Calu3 (cell line): ENCODE measurements around the gene PANX3. TPM values are rescaled to one million over a fixed set of nuclear protein-coding genes. Genes with fewer than 3 reads are reported as not detected.

Source experiments
- BruUV-seq: library from RNA; stranded (reverse); fragments of 400-500 nt; replicated peaks from 2 replicates; lab custom pipeline; 2021; lab: Mats Ljungman, UMichigan
- CTCF ChIA-PET: fragments of 300-600 bp; sonication (Branson Sonifier 250); formaldehyde crosslinking; loops from one replicate; lab custom pipeline; 2022; ENCODE audit warnings: antibody characterized with exemption; lab: Charles Lee
- DNase-seq: peaks from one replicate; pipeline ENCODE4 v3.0.0; 2022
- H3K27ac Mint-ChIP-seq: one replicate; pipeline ENCODE4 v1.8.0; 2022; ENCODE audit warnings: mixed read lengths; ENCODE audit not compliant: unreplicated experiment
- H3K27me3 Mint-ChIP-seq: one replicate; pipeline ENCODE4 v1.8.0; 2022; ENCODE audit warnings: mixed read lengths; ENCODE audit not compliant: unreplicated experiment
- H3K36me3 Mint-ChIP-seq: one replicate; pipeline ENCODE4 v1.8.0; 2022; ENCODE audit warnings: mild to moderate bottlenecking, moderate library complexity, mixed read lengths; ENCODE audit not compliant: insufficient read depth, unreplicated experiment
- H3K4me1 Mint-ChIP-seq: one replicate; pipeline ENCODE4 v1.8.0; 2022; ENCODE audit warnings: mild to moderate bottlenecking, low read depth, mixed read lengths; ENCODE audit not compliant: unreplicated experiment
- H3K4me3 Mint-ChIP-seq: one replicate; pipeline ENCODE4 v1.8.0; 2022; ENCODE audit warnings: mild to moderate bottlenecking, low read depth, moderate library complexity, mixed read lengths; ENCODE audit not compliant: unreplicated experiment
- H3K9me3 Mint-ChIP-seq: one replicate; pipeline ENCODE4 v1.8.0; 2022; ENCODE audit warnings: low read depth, mixed read lengths; ENCODE audit not compliant: unreplicated experiment
- intact Hi-C: fragments of 100-400 bp; cut with micrococcal nuclease; formaldehyde crosslinking; loops from one replicate; pipeline ENCODE4 v1.10.0; 2022; ENCODE audit not compliant: unreplicated experiment
- total RNA-seq: library from RNA; stranded (reverse); gene quantifications from 2 replicates; pipeline ENCODE4 v1.2.3, GENCODE V29; 2022
- TF ChIP-seq, protein P1 (sequence below): fragments of 200-600 bp; IDR thresholded peaks from one replicate; pipeline ENCODE4 v1.8.0; 2022; ENCODE audit warnings: antibody characterized with exemption; ENCODE audit not compliant: unreplicated experiment

Gene PANX3
- total RNA-seq, 1 experiment from 2014 or later, result not detected

DNA sequence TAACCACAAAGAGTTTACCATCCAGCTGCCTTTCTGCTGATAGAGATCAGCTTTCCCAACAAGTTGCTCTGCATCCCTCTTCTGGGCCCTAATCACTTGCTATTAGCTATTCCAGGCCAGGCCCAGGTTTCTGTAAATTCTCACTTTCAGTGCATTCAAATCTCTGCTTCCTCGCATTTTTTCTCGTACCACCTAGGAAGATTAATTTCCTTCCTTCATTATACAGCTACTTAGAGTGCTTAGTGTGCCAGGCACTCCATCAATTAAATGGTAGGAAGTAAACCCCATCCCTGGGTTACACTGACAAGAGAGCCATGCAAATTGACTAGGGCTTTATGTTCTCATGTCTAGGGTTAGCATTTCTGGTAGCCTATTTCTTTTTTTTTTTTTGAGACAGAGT is 52.6 kb downstream of the PANX3 start:
- Mint-ChIP-seq H3K4me3 (no peak overlapping the region), H3K27ac (no peak overlapping the region), H3K4me1 (no peaks in the 10 kb centered on the region), H3K9me3 (no peaks in the 10 kb centered on the region), H3K27me3 (no peaks in the 10 kb centered on the region), H3K36me3 (no peaks in the 10 kb centered on the region)
- CTCF ChIA-PET, result interaction anchor here (0.7 kb wide), 1 partner anchor 366 kb away, joined by 5 read pairs; no protein-coding TSS in a partner anchor
- TF ChIP-seq, protein P1, sequence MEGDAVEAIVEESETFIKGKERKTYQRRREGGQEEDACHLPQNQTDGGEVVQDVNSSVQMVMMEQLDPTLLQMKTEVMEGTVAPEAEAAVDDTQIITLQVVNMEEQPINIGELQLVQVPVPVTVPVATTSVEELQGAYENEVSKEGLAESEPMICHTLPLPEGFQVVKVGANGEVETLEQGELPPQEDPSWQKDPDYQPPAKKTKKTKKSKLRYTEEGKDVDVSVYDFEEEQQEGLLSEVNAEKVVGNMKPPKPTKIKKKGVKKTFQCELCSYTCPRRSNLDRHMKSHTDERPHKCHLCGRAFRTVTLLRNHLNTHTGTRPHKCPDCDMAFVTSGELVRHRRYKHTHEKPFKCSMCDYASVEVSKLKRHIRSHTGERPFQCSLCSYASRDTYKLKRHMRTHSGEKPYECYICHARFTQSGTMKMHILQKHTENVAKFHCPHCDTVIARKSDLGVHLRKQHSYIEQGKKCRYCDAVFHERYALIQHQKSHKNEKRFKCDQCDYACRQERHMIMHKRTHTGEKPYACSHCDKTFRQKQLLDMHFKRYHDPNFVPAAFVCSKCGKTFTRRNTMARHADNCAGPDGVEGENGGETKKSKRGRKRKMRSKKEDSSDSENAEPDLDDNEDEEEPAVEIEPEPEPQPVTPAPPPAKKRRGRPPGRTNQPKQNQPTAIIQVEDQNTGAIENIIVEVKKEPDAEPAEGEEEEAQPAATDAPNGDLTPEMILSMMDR, result no peak
- BruUV-seq, result no TSS peak
- no peak for DNase-seq
- intact Hi-C loops, result no loop called here

DNA sequence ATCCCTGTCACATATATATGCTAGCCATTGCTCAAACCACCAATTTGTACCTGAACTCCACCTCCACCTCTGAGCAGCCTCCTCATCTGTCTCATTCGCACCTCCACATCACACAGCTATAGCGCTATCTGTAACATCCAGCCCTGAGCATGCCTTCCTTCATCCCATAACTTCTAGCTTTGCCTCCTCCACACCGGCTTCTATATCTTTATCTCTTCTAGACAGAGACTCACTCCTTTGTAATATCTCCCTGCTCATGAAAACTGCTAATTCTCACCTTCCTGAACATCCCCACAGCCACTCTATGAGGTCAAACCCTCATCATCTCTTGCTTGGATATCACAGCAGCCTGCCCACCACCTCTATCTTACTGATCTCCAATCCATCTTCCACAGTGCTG is 56.4 kb downstream of the PANX3 start:
- Mint-ChIP-seq H3K27me3 (no peaks in the 10 kb centered on the region), H3K4me3 (no peak overlapping the region), H3K36me3 (no peaks in the 10 kb centered on the region), H3K27ac (no peak overlapping the region), H3K9me3 (no peaks in the 10 kb centered on the region), H3K4me1 (no peaks in the 10 kb centered on the region)
- CTCF ChIA-PET, result no interaction called here
- DNase-seq, result no peak
- TF ChIP-seq, protein P1, result no peak
- intact Hi-C loops, result no loop called here
- no TSS peak for BruUV-seq

DNA sequence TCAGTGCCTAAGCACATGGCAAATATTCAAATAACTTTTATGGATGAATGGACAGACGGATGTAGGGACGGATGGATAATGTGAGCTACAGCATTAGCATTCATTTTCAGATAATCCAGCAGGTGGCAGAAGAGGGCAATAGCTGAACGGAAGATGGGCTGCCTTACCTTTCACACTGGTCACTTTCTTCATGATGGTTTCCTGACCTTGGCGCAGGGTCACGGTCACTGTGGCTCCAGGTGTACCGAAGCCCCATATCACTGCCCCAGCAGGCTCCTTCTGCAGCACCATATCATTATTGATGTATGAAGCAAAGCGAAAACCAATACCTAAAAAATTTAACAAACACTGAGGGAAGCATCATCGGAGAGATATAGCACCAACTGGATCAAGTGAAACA is 58.0 kb downstream of the PANX3 start:
- intact Hi-C loops, result loop anchor here (1.0 kb wide), 4 partner anchors 94 to 198 kb away; no protein-coding TSS in a partner anchor
- Mint-ChIP-seq H3K4me3 (no peak overlapping the region), H3K36me3 (peaks cover 14% of the 10 kb centered on the region), H3K27me3 (no peaks in the 10 kb centered on the region), H3K9me3 (no peaks in the 10 kb centered on the region), H3K4me1 (no peaks in the 10 kb centered on the region), H3K27ac (no peak overlapping the region)
- TF ChIP-seq, protein P1, result peak; percentile 34
- CTCF ChIA-PET, result interaction anchor here (0.6 to 1.5 kb wide), 11 partner anchors 14 to 736 kb away, joined by 3 to 16 read pairs (median 5); partner anchors contain the start of gene ESAM
- peak; percentile 51 for DNase-seq
- BruUV-seq, result no TSS peak

Other genes with a start within 250 kb of the PANX3 start
- not detected in 2 replicates for gene OR8B2, start 226.9 kb upstream of the PANX3 start, total RNA-seq
- not detected in 2 replicates for gene OR8B3, start 212.4 kb upstream of the PANX3 start, total RNA-seq
- gene OR8B4, start 186.6 kb upstream of the PANX3 start, total RNA-seq, result not detected in 2 replicates
- not detected in 2 replicates for gene OR8B8, start 165.7 kb upstream of the PANX3 start, total RNA-seq
- gene OR8B12, start 67.8 kb upstream of the PANX3 start, total RNA-seq, result not detected in 2 replicates
- gene OR8A1, start 41.4 kb upstream of the PANX3 start, total RNA-seq, result not detected in 2 replicates
- gene TBRG1, start 11.4 kb downstream of the PANX3 start, total RNA-seq, result 18.8 and 19.1 TPM in 2 replicates
- 8.4 and 10.0 TPM in 2 replicates for gene SIAE, start 62.3 kb downstream of the PANX3 start, total RNA-seq
- gene SPA17, start 62.5 kb downstream of the PANX3 start, total RNA-seq, result 5.4 and 5.6 TPM in 2 replicates
- 5.8 and 6.0 TPM in 2 replicates for gene NRGN, start 128.5 kb downstream of the PANX3 start, total RNA-seq
- not detected in 2 replicates for gene VSIG2, start 140.8 kb downstream of the PANX3 start, total RNA-seq
- 1.0 and 1.1 TPM in 2 replicates for gene ESAM, start 150.9 kb downstream of the PANX3 start, total RNA-seq
- gene MSANTD2, start 189.0 kb downstream of the PANX3 start, total RNA-seq, result 12.6 and 13.0 TPM in 2 replicates